HepG2 (cell line): ENCODE measurements around the gene VAMP2. TPM values are rescaled to one million over a fixed set of nuclear protein-coding genes. Genes with fewer than 3 reads are reported as not detected.
A peak's percentile ranks its signal among the peaks of the same experiment; 100 is the strongest.

Source experiments
- FLYWCH1 ChIP-seq: sonication (generic); formaldehyde crosslinking; IDR thresholded peaks from 2 replicates; pipeline ENCODE4 v1.8.1; 2023; ENCODE audit warnings: mild to moderate bottlenecking, missing genetic modification reagents
- GATAD2A ChIP-seq: IDR thresholded peaks from 2 replicates; pipeline ENCODE4 v1.6.1; 2016
- GZF1 ChIP-seq: sonication (generic); formaldehyde crosslinking; IDR thresholded peaks from 2 replicates; pipeline ENCODE4 v1.5.1; 2020; ENCODE audit warnings: mild to moderate bottlenecking, missing genetic modification reagents
- IKZF4 ChIP-seq: sonication (generic); formaldehyde crosslinking; IDR thresholded peaks from 2 replicates; pipeline ENCODE4 v1.5.1; 2020; ENCODE audit warnings: borderline replicate concordance, mild to moderate bottlenecking, low read depth, missing genetic modification reagents; ENCODE audit errors: not compliant biosample characterization
- IKZF5 ChIP-seq: IDR thresholded peaks from 2 replicates; pipeline ENCODE4 v1.6.1; 2018; ENCODE audit warnings: missing genetic modification reagents, mild to moderate bottlenecking, missing compliant biosample characterization
- KLF16 ChIP-seq, 2 experiments: sonication (generic) in 1 of 2; formaldehyde crosslinking in 1 of 2; IDR thresholded peaks; 2 replicates each; pipeline versions ENCODE4 v1.6.1 to v1.8.0; 2016 to 2023; ENCODE audit warnings: missing genetic modification reagents in 2 of 2, missing compliant biosample characterization in 1 of 2
- MAF1 ChIP-seq: sonication (generic); formaldehyde crosslinking; IDR thresholded peaks from 2 replicates; pipeline ENCODE4 v1.5.0; 2020; ENCODE audit warnings: missing genetic modification reagents, borderline replicate concordance
- NFIC ChIP-seq: IDR thresholded peaks from 2 replicates; pipeline ENCODE4 v1.6.1; 2012; ENCODE audit warnings: mild to moderate bottlenecking, low read length, inconsistent platforms
- PHF21A ChIP-seq: sonication (generic); formaldehyde crosslinking; IDR thresholded peaks from 2 replicates; pipeline ENCODE4 v1.5.0; 2020; ENCODE audit warnings: mild to moderate bottlenecking, missing genetic modification reagents
- RFXANK ChIP-seq: IDR thresholded peaks from 2 replicates; pipeline ENCODE4 v1.6.1; 2016
- SMYD3 ChIP-seq: sonication (generic); formaldehyde crosslinking; IDR thresholded peaks from 2 replicates; pipeline ENCODE4 v1.8.1; 2023; ENCODE audit warnings: mild to moderate bottlenecking, missing genetic modification reagents
- SOX13 ChIP-seq, 3 experiments: fragments of 450-650 bp in 1 of 3; sonication (generic) in 1 of 3; formaldehyde crosslinking in 1 of 3; IDR thresholded peaks in 2 of 3; conservative IDR thresholded peaks in 1 of 3; 2 replicates each; pipeline versions ENCODE4 v1.5.0 to v1.6.1; 2016 to 2020; ENCODE audit warnings: antibody characterized with exemption in 1 of 3, mild to moderate bottlenecking in 1 of 3, missing compliant biosample characterization in 1 of 3, missing genetic modification reagents in 1 of 3, moderate library complexity in 1 of 3
- ZFP41 ChIP-seq: sonication (generic); formaldehyde crosslinking; IDR thresholded peaks from 2 replicates; pipeline ENCODE4 v1.4.0; 2020; ENCODE audit warnings: mild to moderate bottlenecking, missing genetic modification reagents, borderline replicate concordance
- ZNF101 ChIP-seq: sonication (generic); formaldehyde crosslinking; IDR thresholded peaks from 2 replicates; pipeline ENCODE4 v1.4.0; 2020; ENCODE audit warnings: mild to moderate bottlenecking, low read depth, missing genetic modification reagents, borderline replicate concordance
- ZNF251 ChIP-seq: sonication (generic); formaldehyde crosslinking; IDR thresholded peaks from 2 replicates; pipeline ENCODE4 v1.9.0; 2021; ENCODE audit warnings: mild to moderate bottlenecking, missing genetic modification reagents
- ZNF3 ChIP-seq: IDR thresholded peaks from 2 replicates; pipeline ENCODE4 v1.7.0; 2017; ENCODE audit warnings: inconsistent platforms
- ZNF326 ChIP-seq: sonication (generic); formaldehyde crosslinking; IDR thresholded peaks from 2 replicates; pipeline ENCODE4 v1.4.0; 2020; ENCODE audit warnings: missing genetic modification reagents, borderline replicate concordance
- ZNF501 ChIP-seq: sonication (generic); formaldehyde crosslinking; IDR thresholded peaks from 2 replicates; pipeline ENCODE4 v1.5.1; 2020; ENCODE audit warnings: mild to moderate bottlenecking, moderate library complexity, missing genetic modification reagents
- ZNF510 ChIP-seq: sonication (generic); formaldehyde crosslinking; IDR thresholded peaks from 2 replicates; pipeline ENCODE4 v1.4.0; 2020; ENCODE audit warnings: low read depth, mild to moderate bottlenecking, missing genetic modification reagents
- ZNF556 ChIP-seq: sonication (generic); formaldehyde crosslinking; IDR thresholded peaks from 2 replicates; pipeline ENCODE4 v1.4.0; 2020; ENCODE audit warnings: mild to moderate bottlenecking, missing genetic modification reagents, borderline replicate concordance
- polyA plus RNA-seq, 8 experiments: library from polyadenylated mRNA; depleted of rRNA in 3 of 8; stranded (reverse) in 7 of 8; unstranded in 1 of 8; fragments of >200 nt; fragmentation: Illumina TruSeq in 4 of 8; extraction: Trizol in 4 of 8; gene quantifications; 2 replicates each; pipeline versions ENCODE4 v1.2.1 to v1.2.3, GENCODE V29; 2011 to 2016; ENCODE audit warnings: low read depth in 4 of 8, missing spikeins in 1 of 8, mixed read lengths in 1 of 8; ENCODE audit not compliant: insufficient read depth in 1 of 8
- total RNA-seq, 5 experiments: library from RNA; depleted of rRNA; stranded (reverse); fragments of >200 nt; fragmentation: Illumina TruSeq; extraction: Trizol; gene quantifications; 2 replicates each; pipeline ENCODE4 v1.2.3, GENCODE V29; 2016; ENCODE audit warnings: low read depth in 1 of 5
- TF ChIP-seq, protein P1 (sequence below), 2 experiments: sonication (generic) in 1 of 2; formaldehyde crosslinking in 1 of 2; IDR thresholded peaks; 2 replicates each; pipeline versions ENCODE4 v1.4.0 to v1.6.1; 2018 to 2020; ENCODE audit warnings: missing genetic modification reagents in 2 of 2, borderline replicate concordance in 1 of 2, low read depth in 1 of 2, mild to moderate bottlenecking in 1 of 2, missing biosample characterization in 1 of 2
- TF ChIP-seq, protein P2 (sequence below): sonication (generic); formaldehyde crosslinking; conservative IDR thresholded peaks from 2 replicates; pipeline ENCODE4 v1.8.0; 2022; ENCODE audit warnings: low read depth, missing genetic modification reagents
- TF ChIP-seq, protein P3 (sequence below): sonication (generic); formaldehyde crosslinking; IDR thresholded peaks from 2 replicates; pipeline ENCODE4 v1.8.0; 2022; ENCODE audit warnings: mild to moderate bottlenecking, missing genetic modification reagents, moderate library complexity

Gene VAMP2
- total and polyA plus RNA-seq, 2 of the 13 experiments (the other 11 are each of a cell fraction or from before 2014, with no cell fraction given): 3.9 to 17.2 TPM

DNA sequence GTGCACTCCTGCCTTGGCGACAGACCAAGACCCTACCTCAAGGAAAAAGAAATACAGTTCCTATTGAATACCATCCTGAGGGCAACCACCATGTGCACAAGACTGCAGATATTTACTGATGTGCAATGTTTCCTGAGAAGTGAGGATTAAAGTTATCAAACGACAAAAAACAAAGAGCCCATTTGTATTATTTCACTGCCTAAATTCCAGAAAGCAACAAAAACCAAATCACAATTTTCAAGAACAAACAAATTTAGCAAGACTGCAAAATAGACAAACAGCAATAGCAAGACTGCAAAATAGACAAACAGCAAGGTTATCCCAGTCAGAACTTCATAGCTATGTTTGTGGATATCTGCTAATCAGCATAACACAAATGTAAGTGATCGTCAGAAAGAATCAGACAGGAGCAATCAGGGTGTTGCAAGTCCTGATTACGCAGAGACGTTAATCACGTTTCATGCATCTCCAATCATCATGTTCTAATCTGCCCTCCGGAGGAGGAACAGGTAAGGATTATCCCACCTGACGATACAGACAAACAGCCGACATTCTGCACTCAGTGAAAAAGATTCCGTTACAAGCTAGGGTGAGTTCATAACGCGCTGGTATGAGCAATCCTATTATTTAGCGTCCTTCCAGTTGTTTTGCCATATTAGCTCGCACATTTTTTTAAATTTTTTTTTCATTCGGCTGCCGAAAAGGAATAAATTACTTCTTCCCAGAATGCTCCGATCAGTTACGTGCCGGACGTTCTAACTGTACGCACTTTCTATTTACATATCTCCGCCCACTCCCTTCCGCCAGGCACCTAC lies 10.5 kb upstream of the VAMP2 start (continued):
- TF ChIP-seq, protein P1, sequence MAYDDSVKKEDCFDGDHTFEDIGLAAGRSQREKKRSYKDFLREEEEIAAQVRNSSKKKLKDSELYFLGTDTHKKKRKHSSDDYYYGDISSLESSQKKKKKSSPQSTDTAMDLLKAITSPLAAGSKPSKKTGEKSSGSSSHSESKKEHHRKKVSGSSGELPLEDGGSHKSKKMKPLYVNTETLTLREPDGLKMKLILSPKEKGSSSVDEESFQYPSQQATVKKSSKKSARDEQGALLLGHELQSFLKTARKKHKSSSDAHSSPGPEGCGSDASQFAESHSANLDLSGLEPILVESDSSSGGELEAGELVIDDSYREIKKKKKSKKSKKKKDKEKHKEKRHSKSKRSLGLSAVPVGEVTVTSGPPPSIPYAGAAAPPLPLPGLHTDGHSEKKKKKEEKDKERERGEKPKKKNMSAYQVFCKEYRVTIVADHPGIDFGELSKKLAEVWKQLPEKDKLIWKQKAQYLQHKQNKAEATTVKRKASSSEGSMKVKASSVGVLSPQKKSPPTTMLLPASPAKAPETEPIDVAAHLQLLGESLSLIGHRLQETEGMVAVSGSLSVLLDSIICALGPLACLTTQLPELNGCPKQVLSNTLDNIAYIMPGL (CRISPR knock-in tag; IDR thresholded peaks at IDR 0.05; ENCODE audit: borderline replicate concordance in 1 of 2, low read depth in 1 of 2): peak; percentile 78 to 96
- no peak for TF ChIP-seq ZNF501
- TF ChIP-seq ZNF510 (CRISPR knock-in tag): no peak
- TF ChIP-seq, protein P2, sequence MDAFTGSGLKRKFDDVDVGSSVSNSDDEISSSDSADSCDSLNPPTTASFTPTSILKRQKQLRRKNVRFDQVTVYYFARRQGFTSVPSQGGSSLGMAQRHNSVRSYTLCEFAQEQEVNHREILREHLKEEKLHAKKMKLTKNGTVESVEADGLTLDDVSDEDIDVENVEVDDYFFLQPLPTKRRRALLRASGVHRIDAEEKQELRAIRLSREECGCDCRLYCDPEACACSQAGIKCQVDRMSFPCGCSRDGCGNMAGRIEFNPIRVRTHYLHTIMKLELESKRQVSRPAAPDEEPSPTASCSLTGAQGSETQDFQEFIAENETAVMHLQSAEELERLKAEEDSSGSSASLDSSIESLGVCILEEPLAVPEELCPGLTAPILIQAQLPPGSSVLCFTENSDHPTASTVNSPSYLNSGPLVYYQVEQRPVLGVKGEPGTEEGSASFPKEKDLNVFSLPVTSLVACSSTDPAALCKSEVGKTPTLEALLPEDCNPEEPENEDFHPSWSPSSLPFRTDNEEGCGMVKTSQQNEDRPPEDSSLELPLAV: peak; percentile 89; the same call in 1 of the 2 replicates
- no peak for TF ChIP-seq IKZF4 (CRISPR knock-in tag)
- TF ChIP-seq ZNF3: peak; percentile 59; the same call in 1 of the 2 replicates
- TF ChIP-seq SOX13 (IDR thresholded peaks at IDR 0.05): peak; percentile 97
- TF ChIP-seq SOX13 (CRISPR knock-in tag; conservative IDR thresholded peaks at IDR 0.05 in 1 of 2, IDR thresholded peaks at IDR 0.05 in 1 of 2): peak; percentile 67 to 74; a peak in 3 of 4 replicates
- TF ChIP-seq ZNF251: no peak
- no peak for TF ChIP-seq GZF1 (CRISPR knock-in tag)
- no peak for TF ChIP-seq ZNF101 (CRISPR knock-in tag)
- TF ChIP-seq PHF21A (CRISPR knock-in tag): peak; percentile 71
- TF ChIP-seq KLF16 (CRISPR knock-in tag; IDR thresholded peaks at IDR 0.05): peak; percentile 75 to 100; a peak in 3 of 4 replicates
- TF ChIP-seq ZNF326: peak; percentile 32; the same call in 1 of the 2 replicates
- no peak for TF ChIP-seq ZFP41
- TF ChIP-seq SMYD3 (CRISPR knock-in tag): peak; percentile 98
- peak; percentile 93; the same call in 1 of the 2 replicates for TF ChIP-seq MAF1 (CRISPR knock-in tag)
- peak; percentile 99 for TF ChIP-seq IKZF5
- peak; percentile 93 for TF ChIP-seq NFIC
- TF ChIP-seq RFXANK: peak; percentile 93
- no peak for TF ChIP-seq ZNF556 (CRISPR knock-in tag)
- TF ChIP-seq FLYWCH1 (CRISPR knock-in tag): peak; percentile 94; the same call in 1 of the 2 replicates
- TF ChIP-seq, protein P3, sequence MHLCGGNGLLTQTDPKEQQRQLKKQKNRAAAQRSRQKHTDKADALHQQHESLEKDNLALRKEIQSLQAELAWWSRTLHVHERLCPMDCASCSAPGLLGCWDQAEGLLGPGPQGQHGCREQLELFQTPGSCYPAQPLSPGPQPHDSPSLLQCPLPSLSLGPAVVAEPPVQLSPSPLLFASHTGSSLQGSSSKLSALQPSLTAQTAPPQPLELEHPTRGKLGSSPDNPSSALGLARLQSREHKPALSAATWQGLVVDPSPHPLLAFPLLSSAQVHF: peak; percentile 79; the same call in 1 of the 2 replicates
- peak; percentile 87 for TF ChIP-seq GATAD2A (CRISPR knock-in tag)
